ENCODE measurements around the gene NMNAT2.

DNA sequence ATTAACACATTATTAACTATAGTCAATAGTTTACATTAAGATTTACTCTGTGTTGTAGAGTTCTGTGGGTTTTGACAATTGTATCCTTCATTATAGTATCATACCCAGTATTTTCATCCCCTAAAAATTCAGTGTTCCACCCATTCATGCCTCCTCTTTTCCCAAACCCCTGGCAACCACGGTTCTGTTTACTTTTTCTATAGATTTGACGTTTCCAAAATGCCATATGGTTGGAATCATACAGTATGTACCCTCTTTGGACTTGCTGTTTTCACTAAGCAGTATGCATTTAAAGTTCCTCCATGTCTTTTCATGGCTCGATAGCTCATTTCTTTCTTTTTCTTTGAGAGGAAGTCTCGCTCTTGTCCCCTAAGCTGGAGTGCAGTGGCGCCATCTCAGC is 122.7 kb downstream of the NMNAT2 start:
- TF ChIP-seq POLR2A (IDR thresholded peaks at IDR 0.05) (no peak), CTCF (IDR thresholded peaks at IDR 0.05) (no peak)

All from testis (tissue), 2 donors.